ENCODE results near the gene SERPINB12. TPM values are rescaled to one million over a fixed set of nuclear protein-coding genes. Genes with fewer than 3 reads are reported as not detected.

The SERPINB12 gene
- total RNA-seq, 1 experiment from 2014 or later: not detected

GRCh38 chr18:63575681-63576080, 33.5 kb downstream of the SERPINB12 start:
- H3K36me3 Mint-ChIP-seq (ENCODE audit: insufficient read depth in 1 of 3, low read depth in 3 of 3): no peaks in the 10 kb centered on the region
- no peak overlapping the region for H3K4me2 ChIP-seq (ENCODE audit: insufficient read depth, insufficient read length, low read length)
- no peaks in the 10 kb centered on the region for H3K4me1 ChIP-seq (ENCODE audit: insufficient read depth, low read length)
- no peak overlapping the region for H2AK5ac ChIP-seq (ENCODE audit: insufficient read length, low read length)
- no peak overlapping the region for H3K18ac ChIP-seq (ENCODE audit: insufficient read length, low read depth, low read length)
- H4K91ac ChIP-seq (ENCODE audit: insufficient read length, low read depth, low read length): no peak overlapping the region
- H3K27ac Mint-ChIP-seq: no peak overlapping the region
- H3K9me3 ChIP-seq (ENCODE audit: control insufficient read depth, low read depth, low read length): no peaks in the 10 kb centered on the region
- no peak overlapping the region for H3K4me3 Mint-ChIP-seq
- no peaks in the 10 kb centered on the region for H3K27me3 ChIP-seq (ENCODE audit: insufficient read depth, low read length)
- no peak overlapping the region for H2AFZ ChIP-seq (ENCODE audit: low read length)
- no peak overlapping the region for H2BK20ac ChIP-seq (ENCODE audit: low read depth, low read length, poor library complexity, severe bottlenecking)
- H3K4ac ChIP-seq (ENCODE audit: low read depth, low read length): no peak overlapping the region
- no peak overlapping the region for H3K14ac ChIP-seq (ENCODE audit: insufficient read depth, low read length)
- H3K79me2 ChIP-seq (ENCODE audit: insufficient read depth, low read length): no peaks in the 10 kb centered on the region
- no peaks in the 10 kb centered on the region for H3K23me2 ChIP-seq (ENCODE audit: insufficient read length, low read depth, low read length, poor library complexity, severe bottlenecking)
- no peaks in the 10 kb centered on the region; a peak in 1 of 5 replicates for H3K9me3 Mint-ChIP-seq
- DNase-seq: no peak
- no peak overlapping the region for H3K23ac ChIP-seq (ENCODE audit: insufficient read length, low read depth, low read length)
- H3K27ac ChIP-seq (ENCODE audit: insufficient read length, low read depth, low read length): no peak overlapping the region
- H3K79me1 ChIP-seq (ENCODE audit: insufficient read depth, low read depth, low read length, poor library complexity, severe bottlenecking): no peaks in the 10 kb centered on the region
- no peak overlapping the region for H4K8ac ChIP-seq (replicated peaks; ENCODE audit: insufficient read length, low read depth, low read length)
- no peak overlapping the region for H3T11ph ChIP-seq (ENCODE audit: low read length)
- no peaks in the 10 kb centered on the region; the same call in 1 of the 2 replicates for H3K27me3 Mint-ChIP-seq (ENCODE audit: low read depth)
- no peaks in the 10 kb centered on the region for H4K20me1 ChIP-seq (ENCODE audit: control insufficient read depth, insufficient read depth, insufficient read length)
- H2BK120ac ChIP-seq (ENCODE audit: low read depth, low read length, poor library complexity, severe bottlenecking): no peak overlapping the region
- no peak overlapping the region for H2BK12ac ChIP-seq (ENCODE audit: insufficient read length, low read depth, low read length)
- no peaks in the 10 kb centered on the region for H3K4me1 Mint-ChIP-seq
- no peak overlapping the region for H3K9ac ChIP-seq (ENCODE audit: extremely low read depth, insufficient read length, low read length)
- TF ChIP-seq CTCF (conservative IDR thresholded peaks at IDR 0.05): no peak
- no peak overlapping the region for H2BK15ac ChIP-seq (ENCODE audit: low read depth, low read length)
- no peak overlapping the region for H3K56ac ChIP-seq (ENCODE audit: insufficient read length, low read depth, low read length)
- H4K5ac ChIP-seq (ENCODE audit: insufficient read length, low read depth, low read length): no peak overlapping the region
- no peak overlapping the region for H2BK5ac ChIP-seq (ENCODE audit: insufficient read length, low read length)
